Right renal cortex interstitium (tissue), 3 donors: ENCODE data around the gene SSB. TPM values are rescaled to one million over a fixed set of nuclear protein-coding genes. Genes with fewer than 3 reads are reported as not detected.

ENCODE experiments used
- polyA plus RNA-seq, 3 donors: library from polyadenylated mRNA; unstranded; fragments of 120-200 nt; gene quantifications; one replicate each; pipeline ENCODE4 v1.2.1, GENCODE V29; 2013; ENCODE audit not compliant: insufficient read length in 3 of 3

The SSB gene
- polyA plus RNA-seq, 3 donors = 215 to 217 (median 216) TPM

Other genes starting within 250 kb of the SSB start
- 10 to 100 TPM; 31.6 to 32.3 (median 32.1) TPM for gene FASTKD1, start 225.0 kb upstream of the SSB start, polyA plus RNA-seq
- gene PPIG, start 214.5 kb upstream of the SSB start, polyA plus RNA-seq = 100 to 1,000 TPM; 104 to 129 (median 114) TPM
- 1 to 10 TPM; 1.2 to 3.4 (median 2.4) TPM for gene CFAP210, start 104.5 kb upstream of the SSB start, polyA plus RNA-seq
- 10 to 100 TPM; 11.5 to 12.6 (median 11.6) TPM for gene PHOSPHO2, start 104.4 kb upstream of the SSB start, polyA plus RNA-seq
- gene KLHL23, start 65.0 kb upstream of the SSB start, polyA plus RNA-seq = 10 to 100 TPM; 35.9 to 40.3 (median 36.8) TPM
- 10 to 100 TPM; 48.4 to 54.6 (median 51.1) TPM for gene METTL5, start 26.0 kb downstream of the SSB start, polyA plus RNA-seq
- gene UBR3, start 28.6 kb downstream of the SSB start, polyA plus RNA-seq = 10 to 100 TPM; 37.3 to 40.5 (median 39.5) TPM